Colonic mucosa (tissue), 4 donors: Measurements from ENCODE around the gene WTIP. TPM values are rescaled to one million over a fixed set of nuclear protein-coding genes. Genes with fewer than 3 reads are reported as not detected.

Source experiments
- DNase-seq: peaks from one replicate; pipeline ENCODE4 v3.0.0-alpha.2; 2020
- H3K27ac ChIP-seq: fragments of 200-600 bp; one replicate; pipeline ENCODE4 v1.8.0; 2021
- H3K27me3 ChIP-seq: fragments of 200-600 bp; one replicate; pipeline ENCODE4 v1.8.0; 2021
- H3K36me3 ChIP-seq: fragments of 200-600 bp; one replicate; pipeline ENCODE4 v1.8.0; 2021
- H3K4me1 ChIP-seq: fragments of 200-600 bp; one replicate; pipeline ENCODE4 v1.8.0; 2021; ENCODE audit warnings: mild to moderate bottlenecking
- H3K4me3 ChIP-seq: fragments of 200-600 bp; one replicate; pipeline ENCODE4 v1.8.0; 2021
- H3K9ac ChIP-seq, 2 donors: one replicate each; pipeline ENCODE4 v1.7.0; 2013; ENCODE audit warnings: control low read depth in 2 of 2, low read depth in 2 of 2, low read length in 2 of 2
- H3K9me3 ChIP-seq: fragments of 200-600 bp; one replicate; pipeline ENCODE4 v1.8.0; 2021
- CTCF ChIP-seq: fragments of 200-600 bp; IDR thresholded peaks from one replicate; pipeline ENCODE4 v1.8.0; 2022; ENCODE audit warnings: antibody characterized with exemption, mild to moderate bottlenecking
- intact Hi-C: fragments of 100-400 bp; cut with DNase I; formaldehyde crosslinking; loops from one replicate; pipeline ENCODE4 v1.14.1; 2022
- total RNA-seq, 2 donors: library from RNA; stranded (reverse); fragmentation: NEBNext Ultra II Directional in 1 of 2; extraction: Animal tissue kit (Norgen Biotek cat#: 25700) in 1 of 2; gene quantifications; one replicate each; pipeline ENCODE4 v1.2.1, GENCODE V29; 2021
- donor health status: healthy.
- donor health status: DM: no; HTN: no; CAD: no.
- donor health status: DM: no; HTN: no; CAD: no.

The WTIP gene
- total RNA-seq, 2 donors from 2014 or later: 2.1 to 3.6 TPM

GRCh38 chr19:34481861-34482379 is 362 bp downstream of the WTIP start:
- peak overlapping the region; percentile 38 for H3K4me3 ChIP-seq
- H3K4me1 ChIP-seq: no peaks in the 10 kb centered on the region
- H3K27ac ChIP-seq: no peak overlapping the region
- no peaks in the 10 kb centered on the region for H3K9me3 ChIP-seq
- peak overlapping the region in 1 of 2 donors; percentile 69 for H3K9ac ChIP-seq
- H3K36me3 ChIP-seq: no peaks in the 10 kb centered on the region
- no peak for TF ChIP-seq CTCF
- intact Hi-C loops: no loop called here
- H3K27me3 ChIP-seq: peaks cover 20% of the 10 kb centered on the region
- DNase-seq: no peak

- H3K4me3 ChIP-seq: peak overlapping the region; percentile 38
- no peak for DNase-seq
- peaks cover 20% of the 10 kb centered on the region for H3K27me3 ChIP-seq
- TF ChIP-seq CTCF: no peak
- intact Hi-C loops: no loop called here
- H3K36me3 ChIP-seq: no peaks in the 10 kb centered on the region
- H3K4me1 ChIP-seq: no peaks in the 10 kb centered on the region
- peak overlapping the region in 1 of 2 donors; percentile 69 for H3K9ac ChIP-seq
- H3K27ac ChIP-seq: no peak overlapping the region
- no peaks in the 10 kb centered on the region for H3K9me3 ChIP-seq
These were observed 1.1 kb downstream of the WTIP start for GRCh38 chr19:34482380-34483250.

DNA sequence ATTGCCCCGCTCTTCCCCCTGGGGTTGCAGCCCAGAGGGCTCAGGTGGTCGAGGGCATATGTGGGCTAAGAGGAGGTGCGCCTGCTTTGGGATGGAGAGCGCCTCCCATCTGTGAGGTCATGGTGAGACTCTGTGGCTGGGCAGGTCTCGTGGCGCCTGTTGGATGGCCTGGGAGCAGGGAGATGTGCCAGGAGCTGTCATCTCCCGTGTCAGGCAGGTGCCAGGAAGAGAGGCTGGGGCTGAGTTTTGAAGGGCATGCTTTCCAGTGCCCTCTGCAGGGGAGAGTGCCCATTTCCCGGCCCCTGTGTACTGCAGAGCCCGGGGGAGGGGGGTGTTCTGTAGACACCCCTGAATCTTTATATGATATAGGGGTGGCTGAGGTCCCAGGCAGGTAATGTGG is 2.8 kb downstream of the WTIP start:
- H3K9ac ChIP-seq: no peak overlapping the region
- H3K27ac ChIP-seq: no peak overlapping the region
- intact Hi-C loops: no loop called here
- DNase-seq: no peak
- H3K36me3 ChIP-seq: no peaks in the 10 kb centered on the region
- H3K4me1 ChIP-seq: no peaks in the 10 kb centered on the region
- no peak overlapping the region for H3K4me3 ChIP-seq
- TF ChIP-seq CTCF: no peak
- H3K9me3 ChIP-seq: no peaks in the 10 kb centered on the region
- peaks cover 20% of the 10 kb centered on the region for H3K27me3 ChIP-seq

DNA sequence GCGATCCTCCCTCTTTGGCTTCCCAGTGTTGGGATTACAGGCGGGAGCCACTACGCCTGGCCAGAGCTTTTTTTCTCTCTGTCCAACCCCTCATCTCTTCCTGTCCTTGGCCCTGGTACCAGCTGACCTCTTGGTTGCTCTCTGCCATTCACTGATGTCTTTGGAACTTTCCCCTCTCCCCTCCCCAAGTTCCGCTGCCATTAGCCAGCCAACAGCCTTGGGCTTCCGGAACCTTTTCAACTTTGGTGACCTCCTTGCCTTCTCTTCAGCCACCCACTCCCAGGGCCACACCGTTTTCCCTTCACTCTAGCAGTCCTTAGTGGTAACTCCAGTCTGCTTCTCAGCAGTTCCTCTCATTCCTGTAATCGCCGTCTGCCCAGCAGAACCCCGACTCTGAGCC is 4.3 kb downstream of the WTIP start:
- H3K4me3 ChIP-seq: no peak overlapping the region
- H3K27ac ChIP-seq: no peak overlapping the region
- no peak for DNase-seq
- peaks cover 16% of the 10 kb centered on the region for H3K27me3 ChIP-seq
- no peak for TF ChIP-seq CTCF
- intact Hi-C loops: no loop called here
- H3K36me3 ChIP-seq: no peaks in the 10 kb centered on the region
- H3K9me3 ChIP-seq: no peaks in the 10 kb centered on the region
- H3K9ac ChIP-seq: no peak overlapping the region
- no peaks in the 10 kb centered on the region for H3K4me1 ChIP-seq

GRCh38 chr19:34487651-34488051 is 6.1 kb downstream of the WTIP start:
- Histone ChIP-seq H3K27ac (no peak overlapping the region), H3K36me3 (no peaks in the 10 kb centered on the region), H3K9ac (no peak overlapping the region), H3K27me3 (peaks cover 8% of the 10 kb centered on the region), H3K4me3 (no peak overlapping the region), H3K9me3 (no peaks in the 10 kb centered on the region), H3K4me1 (no peaks in the 10 kb centered on the region)
- intact Hi-C loops: no loop called here
- no peak for TF ChIP-seq CTCF
- DNase-seq: no peak
